ENCODE data around the gene MGMT. TPM values are rescaled to one million over a fixed set of nuclear protein-coding genes. Genes with fewer than 3 reads are reported as not detected.

Gene MGMT
- total RNA-seq, 2 donors from 2014 or later, result 17.8 to 19.2 TPM

DNA sequence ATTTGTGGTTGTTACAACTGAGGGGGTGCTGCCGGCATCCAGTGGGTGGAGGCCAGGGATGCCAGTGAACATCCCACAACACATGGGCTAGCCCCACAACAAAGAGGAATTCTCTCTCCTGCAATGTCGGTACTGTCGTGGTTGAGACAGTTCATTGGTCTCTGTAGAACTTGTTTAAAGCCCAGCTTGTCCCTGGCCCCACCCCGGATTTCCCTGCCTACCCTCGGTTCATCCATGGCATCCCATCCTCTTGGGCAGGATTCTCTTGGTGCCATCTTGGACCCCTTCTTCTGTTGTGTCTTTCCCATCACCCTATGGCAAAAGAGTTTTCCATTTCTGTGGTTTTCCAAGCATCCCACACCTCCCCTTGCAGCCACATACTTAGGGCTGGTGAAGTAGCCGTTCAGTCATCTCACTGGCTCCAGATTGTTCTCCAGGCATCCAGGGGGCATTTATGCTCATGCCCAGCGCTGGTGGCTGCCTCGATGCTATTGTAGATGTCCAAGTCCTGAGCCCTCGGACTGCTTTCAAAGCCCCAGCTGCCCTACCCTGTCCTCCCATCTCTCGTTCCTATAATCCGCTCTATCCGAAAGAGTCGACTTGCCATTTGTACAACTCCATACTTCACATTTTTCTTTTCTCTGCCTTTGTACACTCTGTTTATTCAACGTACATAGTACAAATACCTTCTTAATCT is 39.2 kb downstream of the MGMT start:
- no peaks in the 10 kb centered on the region for H3K27me3 Mint-ChIP-seq (ENCODE audit: low read depth)
- DNase-seq, result no peak
- no peak overlapping the region for H3K4me3 Mint-ChIP-seq
- ATAC-seq (replicated peaks in 1 of 2), result no peak
- peaks cover 9 to 30% of the 10 kb centered on the region in 2 donors for H3K36me3 Mint-ChIP-seq (ENCODE audit: insufficient read depth in 2 of 2)
- H3K4me1 Mint-ChIP-seq (ENCODE audit: low read depth), result peaks cover 4% of the 10 kb centered on the region
- H3K27ac Mint-ChIP-seq, result no peak overlapping the region
- H3K9me3 Mint-ChIP-seq, result peaks cover 7 to 11% of the 10 kb centered on the region in 2 donors

DNA sequence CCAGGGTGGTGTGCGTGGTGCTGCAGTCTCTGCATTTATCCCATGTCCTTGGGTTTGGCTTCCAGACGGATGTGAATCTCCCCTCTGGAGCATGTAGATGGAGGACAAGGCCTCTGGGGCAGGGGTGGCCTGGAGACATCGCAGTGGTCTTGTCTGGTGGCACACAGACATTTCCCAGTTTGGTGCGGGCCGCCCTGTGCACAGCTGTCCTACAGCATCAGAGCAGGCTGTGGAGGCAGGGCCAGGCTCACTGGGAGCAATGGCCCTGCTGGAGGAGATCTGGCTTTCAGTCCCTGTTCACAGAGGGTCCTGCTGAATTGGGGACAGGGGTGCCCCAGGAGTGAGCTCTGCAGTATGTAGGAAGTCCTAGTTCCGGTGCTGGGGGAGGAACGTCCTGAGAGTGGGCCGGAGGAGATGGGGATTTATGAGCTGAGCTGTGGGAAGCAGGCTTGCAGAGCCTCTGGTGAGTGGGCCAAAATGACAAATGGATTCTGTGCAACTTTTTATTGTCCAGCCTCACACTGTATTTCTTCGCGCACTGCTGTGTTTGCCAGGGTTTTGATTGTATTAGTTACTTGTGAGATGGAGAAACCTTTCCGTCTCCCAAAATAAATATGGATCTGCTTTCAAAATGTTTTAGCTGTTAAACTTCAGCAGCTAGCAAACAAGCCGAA is 40.3 kb downstream of the MGMT start:
- H3K36me3 Mint-ChIP-seq (ENCODE audit: insufficient read depth in 2 of 2), result peaks cover 7 to 26% of the 10 kb centered on the region in 2 donors
- no peak for ATAC-seq (replicated peaks in 1 of 2)
- no peak for DNase-seq
- no peak overlapping the region for H3K4me3 Mint-ChIP-seq
- H3K27ac Mint-ChIP-seq, result no peak overlapping the region
- H3K27me3 Mint-ChIP-seq (ENCODE audit: low read depth), result no peaks in the 10 kb centered on the region
- peaks cover 7 to 8% of the 10 kb centered on the region in 2 donors for H3K9me3 Mint-ChIP-seq
- H3K4me1 Mint-ChIP-seq (ENCODE audit: low read depth), result no peaks in the 10 kb centered on the region

DNA sequence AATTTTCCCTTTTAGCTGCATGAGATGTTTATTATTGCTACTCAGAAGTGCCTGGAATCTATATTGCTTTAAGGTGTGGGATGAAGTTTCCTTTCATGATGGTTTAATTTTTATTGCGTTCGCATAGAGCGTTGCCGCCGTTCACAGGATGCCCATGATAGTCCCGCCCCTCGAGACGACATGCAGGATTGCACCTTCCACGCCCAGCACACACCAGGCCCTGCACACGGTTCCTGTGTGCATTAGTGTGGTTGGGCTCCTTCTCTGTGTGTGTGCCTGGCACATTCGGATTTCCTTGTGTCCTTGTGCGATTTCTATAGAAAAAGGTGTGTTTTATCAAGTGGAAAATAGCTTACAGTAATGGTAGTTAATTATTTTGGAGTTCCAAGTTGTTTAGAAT is 42.1 kb downstream of the MGMT start:
- H3K27me3 Mint-ChIP-seq (ENCODE audit: low read depth), result no peaks in the 10 kb centered on the region
- no peak overlapping the region for H3K27ac Mint-ChIP-seq
- DNase-seq (no peak), ATAC-seq (replicated peaks in 1 of 2) (no peak)
- H3K4me1 Mint-ChIP-seq (ENCODE audit: low read depth), result no peaks in the 10 kb centered on the region
- H3K4me3 Mint-ChIP-seq, result no peak overlapping the region
- H3K9me3 Mint-ChIP-seq, result peaks cover 7 to 8% of the 10 kb centered on the region in 2 donors
- peaks cover 7 to 27% of the 10 kb centered on the region in 2 donors for H3K36me3 Mint-ChIP-seq (ENCODE audit: insufficient read depth in 2 of 2)

DNA sequence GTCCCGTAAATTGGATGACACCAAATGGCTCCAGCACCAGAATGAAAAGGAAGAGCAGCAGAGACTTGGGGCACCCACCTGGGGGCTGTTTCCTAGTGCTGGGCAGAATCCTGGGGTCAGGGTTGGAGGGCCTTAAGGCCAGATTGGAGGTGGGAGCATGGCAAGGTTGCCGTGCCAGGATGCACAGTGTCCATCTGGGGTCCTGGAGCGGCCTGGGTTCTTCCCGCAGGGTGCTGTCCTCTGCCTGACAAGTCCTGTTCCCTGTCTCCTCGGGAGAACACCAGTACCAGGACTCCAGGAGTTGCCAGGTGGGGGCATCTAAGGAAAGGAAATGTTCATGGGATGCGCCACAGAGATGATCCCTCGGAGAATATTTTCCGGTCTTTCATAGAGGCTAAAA is 42.8 kb downstream of the MGMT start:
- Mint-ChIP-seq H3K4me1 (ENCODE audit: low read depth) (no peaks in the 10 kb centered on the region), H3K9me3 (peaks cover 7 to 8% of the 10 kb centered on the region in 2 donors), H3K27me3 (ENCODE audit: low read depth) (no peaks in the 10 kb centered on the region), H3K27ac (no peak overlapping the region), H3K36me3 (ENCODE audit: insufficient read depth in 2 of 2) (peaks cover 7 to 27% of the 10 kb centered on the region in 2 donors), H3K4me3 (no peak overlapping the region)
- ATAC-seq (replicated peaks in 1 of 2) (no peak), DNase-seq (no peak)

DNA sequence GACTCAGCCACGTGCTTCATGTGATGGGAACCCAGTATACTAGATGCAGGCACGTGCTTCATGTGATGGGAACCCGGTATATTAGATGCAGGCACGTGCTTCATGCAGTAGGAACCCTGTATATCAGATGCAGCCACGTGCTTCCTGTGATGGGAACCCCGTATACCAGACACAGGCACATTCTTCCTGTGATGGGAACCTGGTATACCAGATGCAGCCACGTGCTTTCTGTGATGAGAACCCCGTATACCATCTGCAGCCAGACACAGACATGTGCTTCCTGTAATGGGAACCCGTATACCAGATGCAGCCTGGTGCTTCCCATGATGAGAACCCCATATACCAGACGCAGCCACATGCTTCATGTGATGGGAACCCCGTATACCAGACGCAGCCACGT is 44.0 kb downstream of the MGMT start:
- no peak overlapping the region for H3K27ac Mint-ChIP-seq
- H3K4me1 Mint-ChIP-seq (ENCODE audit: low read depth), result no peaks in the 10 kb centered on the region

DNA sequence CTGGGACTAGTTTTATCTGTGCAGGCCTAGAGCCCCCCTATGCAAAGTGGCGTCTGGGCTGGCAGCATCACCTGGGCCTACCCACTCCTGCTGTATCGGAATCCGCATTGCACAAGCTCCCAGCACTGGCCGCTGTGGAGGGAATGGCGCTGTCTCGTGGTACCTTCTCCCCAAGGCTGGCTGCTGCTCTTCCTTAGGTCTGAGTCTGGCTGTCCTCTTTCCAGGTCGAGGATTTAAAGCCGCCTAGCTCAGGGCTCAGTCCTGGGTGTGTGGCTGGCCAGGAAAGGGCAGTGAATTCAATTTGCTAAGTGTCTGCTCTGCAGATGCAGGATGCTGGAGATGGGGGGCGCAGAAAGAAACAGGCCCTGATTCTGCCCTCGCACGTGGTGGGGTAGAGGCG is 44.7 kb downstream of the MGMT start:
- no peak overlapping the region for H3K27ac Mint-ChIP-seq
- ATAC-seq (replicated peaks in 1 of 2) (no peak), DNase-seq (no peak)
- no peak overlapping the region for H3K4me3 Mint-ChIP-seq
- H3K4me1 Mint-ChIP-seq (ENCODE audit: low read depth), result no peaks in the 10 kb centered on the region
- H3K9me3 Mint-ChIP-seq, result peaks cover 2 to 7% of the 10 kb centered on the region in 2 donors
- peaks cover 1 to 24% of the 10 kb centered on the region in 2 donors for H3K36me3 Mint-ChIP-seq (ENCODE audit: insufficient read depth in 2 of 2)
- H3K27me3 Mint-ChIP-seq (ENCODE audit: low read depth), result no peaks in the 10 kb centered on the region

More for the DNA sequence above, 44.0 kb downstream of the MGMT start:
- Mint-ChIP-seq H3K9me3 (peaks cover 7 to 8% of the 10 kb centered on the region in 2 donors), H3K27me3 (ENCODE audit: low read depth) (no peaks in the 10 kb centered on the region), H3K4me3 (no peak overlapping the region), H3K36me3 (ENCODE audit: insufficient read depth in 2 of 2) (peaks cover 7 to 27% of the 10 kb centered on the region in 2 donors)
- DNase-seq (no peak), ATAC-seq (replicated peaks in 1 of 2) (no peak)

DNA sequence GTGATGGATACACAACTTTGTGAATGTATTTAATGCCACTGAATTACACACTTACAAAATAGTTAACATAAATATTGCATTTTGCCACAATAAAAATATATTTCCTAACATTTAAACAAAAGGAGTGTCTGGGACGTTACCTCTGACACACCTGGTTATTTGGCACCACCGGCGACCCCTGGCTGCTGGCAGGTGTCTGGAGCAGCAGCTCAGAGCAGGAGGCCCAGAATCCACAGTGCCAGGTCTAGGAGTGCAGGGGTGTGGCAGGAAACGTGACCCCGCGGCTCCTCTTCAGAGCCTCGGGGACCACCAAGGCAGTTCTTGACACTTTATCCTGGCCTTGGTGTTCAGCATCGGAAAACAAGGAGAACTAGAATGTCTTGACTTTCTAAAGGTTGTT is 46.3 kb downstream of the MGMT start:
- H3K9me3 Mint-ChIP-seq, result peaks cover 0 to 4% of the 10 kb centered on the region in 2 donors
- DNase-seq, result no peak
- ATAC-seq (replicated peaks in 1 of 2), result no peak
- H3K36me3 Mint-ChIP-seq (ENCODE audit: insufficient read depth in 2 of 2), result peaks cover 0 to 17% of the 10 kb centered on the region in 2 donors
- no peaks in the 10 kb centered on the region for H3K4me1 Mint-ChIP-seq (ENCODE audit: low read depth)
- H3K4me3 Mint-ChIP-seq, result no peak overlapping the region
- H3K27ac Mint-ChIP-seq, result no peak overlapping the region
- no peaks in the 10 kb centered on the region for H3K27me3 Mint-ChIP-seq (ENCODE audit: low read depth)

DNA sequence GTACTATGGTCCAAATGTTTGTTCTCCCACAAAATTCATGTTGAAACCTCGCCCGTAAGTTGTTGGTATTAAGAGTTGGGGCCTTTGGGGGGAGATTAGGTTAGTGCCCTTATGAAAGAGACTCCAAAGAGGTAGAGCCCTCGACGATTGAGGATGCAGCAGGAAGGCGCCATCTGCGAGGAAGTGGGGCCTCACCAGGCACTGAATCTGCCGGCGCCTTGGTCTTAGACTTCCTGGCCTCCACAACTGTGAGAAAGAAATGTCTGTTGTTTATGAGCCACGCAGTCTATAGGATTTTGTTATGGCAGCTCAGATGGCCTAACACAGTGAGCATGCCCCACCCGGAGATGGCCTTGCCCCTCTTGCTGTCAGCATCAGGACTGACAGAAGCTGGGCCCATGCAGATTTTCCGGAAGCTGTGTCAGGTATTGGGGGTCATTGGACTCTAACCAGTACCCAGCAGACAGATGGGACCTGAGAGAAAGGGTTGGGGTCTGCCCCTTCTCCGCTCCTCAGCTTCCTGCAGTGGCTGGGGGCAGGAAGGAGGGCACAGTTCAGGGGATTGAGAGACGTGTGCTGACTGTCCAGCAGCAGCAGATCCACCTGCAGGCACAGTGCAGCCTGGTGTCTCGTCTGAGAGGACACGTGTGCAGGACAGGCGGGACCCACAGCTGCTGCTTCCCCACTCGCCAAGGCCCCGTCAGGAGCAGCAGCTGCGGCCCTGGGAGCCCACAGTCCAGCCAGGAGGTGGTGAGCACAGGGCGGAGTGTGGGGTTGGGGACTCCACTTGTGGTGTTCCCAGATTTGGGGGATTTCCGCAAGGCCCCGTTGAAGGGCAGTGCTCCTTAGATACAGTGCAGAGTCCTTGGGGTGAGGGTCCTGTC is 47.8 kb downstream of the MGMT start:
- ATAC-seq (replicated peaks in 1 of 2) (no peak), DNase-seq (no peak)
- Mint-ChIP-seq H3K4me3 (no peak overlapping the region), H3K9me3 (peaks cover 0 to 4% of the 10 kb centered on the region in 2 donors), H3K36me3 (ENCODE audit: insufficient read depth in 2 of 2) (peaks cover 0 to 9% of the 10 kb centered on the region in 2 donors), H3K4me1 (ENCODE audit: low read depth) (no peaks in the 10 kb centered on the region), H3K27ac (no peak overlapping the region), H3K27me3 (ENCODE audit: low read depth) (no peaks in the 10 kb centered on the region)

DNA sequence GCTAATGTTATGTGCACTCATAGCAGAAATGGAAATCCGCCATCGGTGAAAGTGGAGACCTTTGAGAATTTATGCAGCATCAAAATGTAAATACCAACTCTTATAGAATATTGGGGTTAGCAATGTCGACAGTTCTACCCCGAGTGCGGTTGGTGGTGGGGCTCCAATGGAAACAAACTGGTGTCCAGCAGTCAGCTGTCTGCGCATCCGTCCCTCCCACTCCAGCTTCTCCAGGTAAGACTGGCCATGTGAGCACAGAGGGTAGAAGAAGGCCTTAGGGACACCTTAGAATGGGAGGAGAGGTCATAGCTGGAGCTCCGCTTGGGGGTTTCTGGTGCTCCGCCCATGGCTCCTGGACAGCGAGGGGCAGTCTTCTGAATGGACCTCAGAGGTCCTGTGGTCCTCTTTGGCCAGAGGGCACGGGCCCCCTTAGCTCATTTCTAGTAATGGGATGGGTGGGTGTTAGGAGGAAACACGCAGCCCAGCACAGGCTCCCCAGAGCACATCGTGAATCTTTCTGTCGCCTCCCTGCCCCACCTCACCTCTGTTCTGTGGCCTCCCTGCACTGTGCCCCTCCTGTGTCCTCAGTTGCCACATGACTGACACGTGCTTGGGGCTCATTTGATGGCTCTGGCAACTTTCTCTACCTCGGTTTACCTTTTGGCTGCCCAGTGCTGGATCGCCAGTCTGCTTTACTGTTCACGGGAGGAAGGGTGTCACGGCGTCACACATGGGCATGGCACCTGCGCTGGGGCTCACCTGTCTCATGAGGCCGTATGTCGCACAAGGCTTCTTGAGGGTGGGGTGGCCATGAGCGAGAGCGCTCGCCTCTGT is 50.0 kb downstream of the MGMT start:
- Mint-ChIP-seq H3K4me1 (ENCODE audit: low read depth) (no peaks in the 10 kb centered on the region), H3K4me3 (no peak overlapping the region), H3K9me3 (no peaks in the 10 kb centered on the region), H3K36me3 (ENCODE audit: insufficient read depth in 2 of 2) (peaks cover 0 to 3% of the 10 kb centered on the region in 2 donors), H3K27ac (no peak overlapping the region), H3K27me3 (ENCODE audit: low read depth) (no peaks in the 10 kb centered on the region)
- ATAC-seq (replicated peaks in 1 of 2), result no peak
- DNase-seq, result no peak

DNA sequence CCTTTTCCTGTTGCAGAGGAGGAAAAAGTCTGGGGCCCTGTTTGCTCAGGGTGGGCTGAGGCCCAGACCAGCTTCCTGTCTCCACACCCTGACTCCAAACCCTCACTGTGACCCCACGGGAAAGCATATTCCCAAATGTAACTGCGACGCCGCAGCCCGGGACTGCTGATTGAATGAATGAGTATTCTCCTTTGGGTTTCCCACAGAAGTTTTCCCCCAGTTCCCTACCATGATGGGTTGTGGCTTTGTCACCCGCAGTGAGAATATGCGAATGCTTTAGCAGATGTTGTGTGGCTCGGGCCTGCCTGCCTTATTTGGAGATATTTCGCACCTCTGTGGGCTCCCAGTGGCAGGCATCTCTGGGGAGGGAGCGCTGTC is 50.6 kb downstream of the MGMT start:
- H3K27ac Mint-ChIP-seq, result no peak overlapping the region

DNA sequence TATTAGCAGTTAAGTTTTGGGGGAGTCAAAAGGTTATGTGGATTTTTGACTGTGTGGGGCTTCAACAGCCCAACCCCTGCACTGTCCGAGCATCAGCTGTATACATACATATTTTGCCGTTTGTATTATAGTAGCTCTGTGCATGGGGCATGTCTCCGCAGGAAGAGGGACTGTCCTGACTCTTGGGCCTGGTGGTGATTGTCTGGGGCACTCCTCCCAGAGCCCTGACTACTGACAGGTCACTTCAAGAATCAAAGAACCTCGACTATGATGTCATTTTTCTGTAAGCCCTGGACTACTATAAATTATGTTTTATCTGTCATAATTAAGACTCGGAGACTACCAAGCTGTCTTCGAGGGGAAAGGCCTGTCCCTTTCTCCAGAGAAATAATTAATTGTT is 51.8 kb downstream of the MGMT start:
- Mint-ChIP-seq H3K9me3 (no peaks in the 10 kb centered on the region), H3K27ac (no peak overlapping the region), H3K36me3 (ENCODE audit: insufficient read depth in 2 of 2) (no peaks in the 10 kb centered on the region), H3K4me3 (no peak overlapping the region), H3K4me1 (ENCODE audit: low read depth) (no peaks in the 10 kb centered on the region), H3K27me3 (ENCODE audit: low read depth) (no peaks in the 10 kb centered on the region)
- DNase-seq, result no peak
- ATAC-seq (replicated peaks in 1 of 2), result no peak

More for the DNA sequence above, 50.6 kb downstream of the MGMT start:
- H3K4me1 Mint-ChIP-seq (ENCODE audit: low read depth), result no peaks in the 10 kb centered on the region
- DNase-seq (no peak), ATAC-seq (replicated peaks in 1 of 2) (no peak)
- H3K4me3 Mint-ChIP-seq, result no peak overlapping the region
- no peaks in the 10 kb centered on the region for H3K36me3 Mint-ChIP-seq (ENCODE audit: insufficient read depth in 2 of 2)
- H3K9me3 Mint-ChIP-seq, result no peaks in the 10 kb centered on the region
- H3K27me3 Mint-ChIP-seq (ENCODE audit: low read depth), result no peaks in the 10 kb centered on the region

DNA sequence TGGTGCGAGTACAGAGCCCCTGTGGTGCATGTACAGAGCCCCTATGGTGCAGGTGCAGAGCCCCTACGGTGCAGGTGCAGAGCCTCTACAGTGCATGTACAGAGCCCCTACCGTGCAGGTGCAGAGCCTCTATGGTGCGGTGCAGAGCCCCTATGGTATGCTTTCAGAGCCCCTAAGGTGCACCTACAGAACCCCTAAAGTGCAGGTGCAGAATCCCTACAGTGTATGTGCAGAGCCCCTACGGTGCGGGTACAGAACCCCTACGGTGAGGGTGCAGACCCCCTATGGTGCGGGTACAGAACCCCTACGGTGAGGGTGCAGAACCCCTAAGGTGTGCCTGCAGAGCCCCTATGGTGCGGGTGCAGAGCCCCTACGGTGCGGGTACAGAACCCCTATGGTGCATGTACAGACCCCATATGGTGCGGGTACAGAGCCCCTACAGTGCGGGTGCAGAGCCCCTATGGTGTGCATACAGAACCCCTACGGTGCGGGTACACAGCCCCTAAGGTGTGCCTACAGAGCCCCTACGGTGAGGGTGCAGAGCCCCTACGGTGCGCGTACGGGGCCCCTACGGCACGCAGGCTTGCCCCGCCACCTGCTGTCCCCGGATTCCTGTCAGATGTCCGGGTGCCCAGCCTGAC is 53.5 kb downstream of the MGMT start:
- no peaks in the 10 kb centered on the region for H3K27me3 Mint-ChIP-seq (ENCODE audit: low read depth)
- DNase-seq (no peak), ATAC-seq (replicated peaks in 1 of 2) (no peak)
- H3K27ac Mint-ChIP-seq, result no peak overlapping the region
- H3K36me3 Mint-ChIP-seq (ENCODE audit: insufficient read depth in 2 of 2), result peaks cover 0 to 1% of the 10 kb centered on the region in 2 donors
- H3K9me3 Mint-ChIP-seq, result no peaks in the 10 kb centered on the region
- no peak overlapping the region for H3K4me3 Mint-ChIP-seq
- H3K4me1 Mint-ChIP-seq (ENCODE audit: low read depth), result no peaks in the 10 kb centered on the region
